Ureter (tissue), 1 donor: ENCODE measurements around the gene CLEC3B. TPM values are rescaled to one million over a fixed set of nuclear protein-coding genes. Genes with fewer than 3 reads are reported as not detected.
"Not testable (repeated sequence)": the region's sequence is repeated elsewhere in the genome, so short reads cannot be mapped to it uniquely, and the experiment has no call there.

Experiments
- DNase-seq: peaks from one replicate; pipeline ENCODE4 v3.0.0-alpha.2; 2020; ENCODE audit warnings: low spot score
- total RNA-seq: library from RNA; stranded (reverse); gene quantifications from one replicate; pipeline ENCODE4 v1.2.4, GENCODE V29; 2023
- donor health status: DM: yes; HTN: yes; CAD: no.

CLEC3B gene
- total RNA-seq, 1 donor from 2014 or later: 58.9 TPM

GRCh38 chr3:45066109-45066801 lies 40.2 kb downstream of the CLEC3B start:
- DNase-seq: no peak

GRCh38 chr3:45067486-45067885 lies 41.4 kb downstream of the CLEC3B start:
- DNase-seq: no peak

- no peak for DNase-seq
Observed at GRCh38 chr3:45067941-45068340, 41.8 kb downstream of the CLEC3B start.

GRCh38 chr3:45071075-45071474 lies 45.0 kb downstream of the CLEC3B start:
- no peak for DNase-seq

- DNase-seq: no peak
Observed at GRCh38 chr3:45075821-45076625, 49.9 kb downstream of the CLEC3B start.

- not testable (repeated sequence) for DNase-seq
Observed at GRCh38 chr3:45078256-45078655, 52.2 kb downstream of the CLEC3B start.

- DNase-seq: no peak
Observed at GRCh38 chr3:45078910-45079522, 52.9 kb downstream of the CLEC3B start.

- no peak for DNase-seq
Observed at GRCh38 chr3:45079715-45080114, 53.6 kb downstream of the CLEC3B start.

- DNase-seq: no peak
Observed at GRCh38 chr3:45080824-45081223, 54.7 kb downstream of the CLEC3B start.

- DNase-seq: no peak
Observed at GRCh38 chr3:45081506-45082141, 55.5 kb downstream of the CLEC3B start.

GRCh38 chr3:45082142-45082538 lies 56.0 kb downstream of the CLEC3B start:
- no peak for DNase-seq

GRCh38 chr3:45083023-45083422 lies 56.9 kb downstream of the CLEC3B start:
- no peak for DNase-seq

GRCh38 chr3:45084361-45084760 lies 58.3 kb downstream of the CLEC3B start:
- DNase-seq: no peak

GRCh38 chr3:45084820-45085816 lies 59.0 kb downstream of the CLEC3B start:
- DNase-seq: no peak

Other genes starting within 250 kb of the CLEC3B start
- gene TMEM42, start 164.4 kb upstream of the CLEC3B start, total RNA-seq: 13.1 TPM
- not detected for gene TGM4, start 151.7 kb upstream of the CLEC3B start, total RNA-seq
- 151 TPM for gene ZDHHC3, start 50.1 kb upstream of the CLEC3B start, total RNA-seq
- 62.1 TPM for gene EXOSC7, start 50.1 kb upstream of the CLEC3B start, total RNA-seq
- gene CDCP1, start 120.1 kb downstream of the CLEC3B start, total RNA-seq: 40.6 TPM
- gene TMEM158, start 200.0 kb downstream of the CLEC3B start, total RNA-seq: 6.5 TPM